ENCODE results near the gene SYMPK.

SYMPK gene

DNA sequence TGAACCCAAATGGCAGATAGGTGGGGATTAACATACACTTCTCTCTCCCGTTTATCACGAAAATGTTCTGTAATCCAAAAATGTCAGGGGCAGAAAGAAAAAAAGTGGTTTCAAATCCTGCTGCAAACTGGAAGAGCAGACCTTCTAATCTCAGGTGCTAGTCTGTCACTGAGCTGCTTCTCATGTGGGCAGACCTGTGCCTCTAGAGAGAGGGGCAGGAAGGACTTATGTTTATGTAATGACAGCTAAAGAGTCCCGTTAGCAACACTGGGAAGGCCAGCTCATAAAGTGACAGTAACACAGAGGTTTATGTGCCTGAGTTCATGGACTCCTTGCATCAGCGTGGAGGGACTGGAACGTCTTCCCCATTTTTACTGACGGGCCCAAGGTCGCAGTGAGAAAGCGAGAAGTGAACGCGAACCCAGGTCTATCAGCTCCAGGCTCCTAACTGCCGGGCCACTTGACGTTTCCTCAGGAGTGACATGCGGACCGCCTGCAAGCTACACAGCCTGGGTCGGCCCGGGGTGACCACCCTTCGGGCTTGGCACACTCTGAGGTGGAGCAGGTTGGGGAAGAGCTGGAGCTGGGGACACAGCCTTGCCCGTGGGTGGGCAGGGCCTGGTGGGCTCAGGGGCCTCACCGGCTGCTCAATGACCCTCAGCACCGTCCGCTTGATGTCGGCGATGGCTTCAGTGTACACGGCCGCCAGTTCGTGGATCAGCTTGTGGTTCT is 38.2 kb downstream of the SYMPK start:
- DNase-seq: no peak

DNA sequence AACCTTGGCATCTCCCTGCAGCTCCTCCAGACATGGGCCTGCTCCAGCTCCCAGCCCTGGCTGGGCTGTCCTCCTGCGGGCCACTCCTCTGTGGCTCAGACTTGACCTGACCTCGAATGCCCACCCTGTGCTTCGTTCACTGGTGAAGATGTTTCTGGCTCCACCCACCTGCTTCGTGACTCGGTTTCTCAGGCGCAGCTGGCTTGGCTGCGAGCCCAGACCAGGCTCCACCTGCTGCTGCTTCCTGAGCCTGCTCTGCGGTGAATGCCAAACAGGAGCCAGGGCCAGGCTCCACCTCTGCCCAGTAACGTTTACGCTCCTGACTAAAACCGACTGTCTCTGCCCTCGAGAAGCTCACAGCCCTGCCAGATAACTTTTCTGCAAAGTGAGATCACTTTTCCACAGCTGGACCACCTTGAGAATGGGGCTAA is 38.9 kb downstream of the SYMPK start:
- no peak for DNase-seq

- DNase-seq: no peak
These were observed 39.8 kb downstream of the SYMPK start for GRCh38 chr19:45823182-45823581.

DNA sequence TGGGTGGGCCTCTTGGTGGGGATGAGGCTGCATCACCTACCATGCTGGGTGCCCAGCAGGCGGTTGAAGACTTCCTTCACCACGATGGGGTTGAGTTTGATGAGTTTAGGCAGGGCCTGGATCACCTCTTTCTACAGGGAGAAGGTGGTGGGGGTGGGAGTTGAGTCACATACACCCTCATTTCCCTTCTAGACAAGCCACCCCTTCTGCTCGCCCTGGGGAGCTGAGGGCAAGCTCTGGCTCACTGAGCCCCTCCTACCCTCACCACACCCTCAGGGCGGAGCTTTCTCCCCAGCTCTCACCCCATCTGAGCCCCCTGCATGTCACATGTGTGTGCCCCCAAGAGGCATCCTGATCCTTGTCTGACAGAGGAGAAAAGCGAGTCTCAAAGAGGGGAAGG is 40.2 kb downstream of the SYMPK start:
- no peak for DNase-seq

- DNase-seq: no peak
These were observed 41.4 kb downstream of the SYMPK start for GRCh38 chr19:45821570-45821969.

- no peak for DNase-seq
These were observed 41.8 kb downstream of the SYMPK start for GRCh38 chr19:45821103-45821521.

DNA sequence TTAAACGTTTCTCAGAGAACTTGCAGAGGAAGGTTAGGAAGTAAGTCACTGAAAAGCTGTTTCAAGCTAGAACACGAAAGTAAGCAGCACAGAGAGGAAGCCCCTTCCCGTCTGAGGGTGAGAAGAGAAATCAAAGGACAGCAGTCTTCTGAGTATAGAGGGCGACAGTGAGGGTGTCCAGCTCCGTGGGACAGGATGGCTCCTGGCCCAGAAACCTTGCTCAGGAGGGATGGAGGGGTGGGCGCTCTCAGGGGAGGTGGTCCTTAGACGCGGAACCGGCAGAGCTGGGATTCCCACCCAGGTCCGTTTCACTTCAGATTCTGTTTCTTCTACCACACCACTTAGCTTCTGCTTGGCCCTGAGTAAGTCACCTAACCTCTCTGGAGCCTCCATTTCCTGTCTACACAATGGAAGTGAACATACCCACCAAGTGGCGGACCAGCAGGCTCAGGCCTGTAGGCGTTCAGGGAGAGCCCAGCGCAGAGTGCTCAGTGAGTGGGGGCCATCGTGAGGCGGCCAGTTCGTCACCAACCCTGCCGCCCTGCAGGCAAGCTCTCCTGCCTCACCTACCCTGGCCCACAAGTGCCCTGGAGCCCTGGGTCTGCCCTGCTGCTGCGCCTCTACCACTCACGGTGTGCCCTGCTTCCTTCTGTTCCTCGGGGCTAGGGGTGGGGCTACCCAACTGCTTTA is 42.4 kb downstream of the SYMPK start:
- DNase-seq: no peak

DNA sequence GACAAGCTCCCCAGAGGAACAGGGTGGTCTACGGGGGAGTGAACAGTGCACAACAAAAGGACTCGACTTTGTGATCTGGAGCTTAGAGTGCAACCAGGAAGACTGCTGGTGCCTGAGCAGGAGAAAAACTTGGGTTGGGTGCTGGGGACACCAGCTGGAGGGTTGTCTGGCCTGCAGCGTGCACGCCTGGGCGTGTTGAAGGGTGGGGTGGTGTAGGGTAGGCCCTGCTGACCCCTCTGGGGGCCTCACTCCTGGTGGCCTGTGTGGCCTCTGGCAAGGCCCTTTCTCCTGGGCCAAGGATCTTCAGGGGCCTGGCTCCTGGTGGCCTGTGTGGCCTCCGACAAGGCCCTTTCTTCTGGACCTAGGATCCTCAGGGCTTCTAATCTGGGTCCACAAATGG is 43.2 kb downstream of the SYMPK start:
- no peak for DNase-seq

- DNase-seq: no peak
These were observed 45.1 kb downstream of the SYMPK start for GRCh38 chr19:45817725-45818301.

- DNase-seq: peak; percentile 97
These were observed 45.8 kb downstream of the SYMPK start for GRCh38 chr19:45817010-45817724.

DNA sequence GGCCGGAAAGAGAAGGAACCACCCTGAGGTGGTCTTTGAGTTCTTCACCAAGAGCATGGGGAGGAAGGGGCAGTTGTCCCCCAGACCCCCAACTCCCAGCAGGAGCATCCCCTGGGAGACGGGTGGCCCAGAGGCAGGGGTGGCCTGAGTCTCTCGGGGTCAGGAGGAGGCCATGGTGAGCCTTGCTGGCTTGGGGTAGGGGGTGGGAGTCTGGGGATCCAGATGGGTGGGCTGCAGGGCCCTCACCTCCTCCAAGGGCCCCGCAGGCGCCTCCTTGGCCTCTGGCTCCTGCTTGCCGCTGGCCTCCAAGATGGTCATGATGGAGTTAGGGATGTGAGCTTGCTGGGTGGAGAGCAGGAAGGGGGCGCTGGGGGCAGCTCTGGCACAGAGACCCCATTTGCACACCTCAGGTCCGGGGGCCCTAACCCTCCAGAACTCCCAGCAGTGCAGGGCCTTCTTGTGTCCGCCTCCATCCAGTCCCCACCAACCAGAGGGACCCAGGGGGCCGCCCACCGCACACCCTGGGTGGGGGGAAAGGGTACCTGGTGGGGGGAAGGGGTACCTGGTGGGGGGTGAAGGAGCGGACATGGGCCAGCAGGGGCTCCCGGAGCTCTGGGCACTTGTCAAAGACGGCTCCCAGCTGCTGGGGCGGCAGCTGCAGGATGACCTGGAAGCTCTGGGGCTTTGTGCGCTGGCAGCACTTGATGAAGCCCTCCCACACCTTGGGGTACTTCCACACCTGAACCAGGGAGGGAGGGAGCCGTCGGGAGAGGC is 46.5 kb downstream of the SYMPK start:
- DNase-seq: no peak

GRCh38 chr19:45815481-45816216 is 47.3 kb downstream of the SYMPK start:
- DNase-seq: no peak

- no peak for DNase-seq
These were observed 48.0 kb downstream of the SYMPK start, which contains the start of gene RSPH6A for GRCh38 chr19:45814851-45815480. RSPH6A (minus strand) TSS chr19:45815308; CDS start chr19:45815176, 132 bp downstream.

- no peak for DNase-seq
These were observed 48.7 kb downstream of the SYMPK start for GRCh38 chr19:45814166-45814780.

- DNase-seq: no peak
These were observed 50.6 kb downstream of the SYMPK start for GRCh38 chr19:45812297-45812696.

- DNase-seq: no peak
These were observed 53.2 kb downstream of the SYMPK start for GRCh38 chr19:45809643-45810159.

- DNase-seq: no peak
These were observed 57.2 kb downstream of the SYMPK start for GRCh38 chr19:45805719-45806118.

DNA sequence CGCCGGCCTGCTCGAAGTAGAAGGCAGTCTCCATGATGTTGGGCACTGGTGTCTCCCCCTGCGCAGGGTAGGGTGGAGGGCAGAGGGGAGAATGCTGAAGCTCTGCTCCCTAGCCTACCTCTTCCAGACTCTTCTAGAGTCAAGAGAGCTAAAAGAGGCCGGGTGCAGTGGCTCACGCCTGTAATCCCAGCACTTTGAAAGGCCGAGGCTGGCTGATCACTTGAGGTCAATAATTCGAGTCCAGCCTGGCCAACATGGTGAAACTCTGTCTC is 58.1 kb downstream of the SYMPK start:
- no peak for DNase-seq

- DNase-seq: no peak
These were observed 58.6 kb downstream of the SYMPK start for GRCh38 chr19:45804140-45804958.

DNA sequence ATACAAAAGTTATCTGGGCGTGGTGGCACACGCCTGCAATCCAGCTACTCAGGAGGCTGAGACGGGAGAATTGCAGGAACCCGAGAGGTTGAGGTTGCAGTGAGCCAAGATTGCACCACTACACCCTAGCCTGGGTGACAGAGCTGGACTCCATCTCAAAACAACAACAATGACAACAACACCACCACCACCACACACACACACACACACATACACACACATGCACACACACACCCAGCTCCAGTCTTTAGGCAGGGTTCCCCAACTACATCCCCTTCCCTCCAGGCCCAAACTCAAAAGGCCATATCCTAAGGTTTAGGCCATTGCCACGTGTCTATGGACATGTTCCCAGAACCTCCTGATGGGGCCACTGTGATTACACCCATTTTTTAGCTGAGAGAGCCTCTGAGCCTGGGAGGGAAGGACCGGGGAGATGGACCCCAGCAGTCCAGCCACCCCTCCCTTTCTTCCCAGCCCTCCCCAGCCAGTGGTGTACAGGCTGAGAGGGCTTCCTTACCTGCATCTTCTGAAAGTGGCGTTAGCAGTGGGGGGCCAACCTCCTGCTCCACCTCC is 61.3 kb downstream of the SYMPK start:
- DNase-seq: no peak

All from activated CD4-positive, CD25-positive, alpha-beta regulatory T cell treated with anti-CD3 and anti-CD28 coated beads, Interleukin-2, amount 50 U/mL, for 72 hours (primary cell).